Measurements from ENCODE around the gene ING5. TPM values are rescaled to one million over a fixed set of nuclear protein-coding genes. Genes with fewer than 3 reads are reported as not detected.

ING5 gene
- total RNA-seq, 1 donor from 2014 or later, result 56.9 TPM

DNA sequence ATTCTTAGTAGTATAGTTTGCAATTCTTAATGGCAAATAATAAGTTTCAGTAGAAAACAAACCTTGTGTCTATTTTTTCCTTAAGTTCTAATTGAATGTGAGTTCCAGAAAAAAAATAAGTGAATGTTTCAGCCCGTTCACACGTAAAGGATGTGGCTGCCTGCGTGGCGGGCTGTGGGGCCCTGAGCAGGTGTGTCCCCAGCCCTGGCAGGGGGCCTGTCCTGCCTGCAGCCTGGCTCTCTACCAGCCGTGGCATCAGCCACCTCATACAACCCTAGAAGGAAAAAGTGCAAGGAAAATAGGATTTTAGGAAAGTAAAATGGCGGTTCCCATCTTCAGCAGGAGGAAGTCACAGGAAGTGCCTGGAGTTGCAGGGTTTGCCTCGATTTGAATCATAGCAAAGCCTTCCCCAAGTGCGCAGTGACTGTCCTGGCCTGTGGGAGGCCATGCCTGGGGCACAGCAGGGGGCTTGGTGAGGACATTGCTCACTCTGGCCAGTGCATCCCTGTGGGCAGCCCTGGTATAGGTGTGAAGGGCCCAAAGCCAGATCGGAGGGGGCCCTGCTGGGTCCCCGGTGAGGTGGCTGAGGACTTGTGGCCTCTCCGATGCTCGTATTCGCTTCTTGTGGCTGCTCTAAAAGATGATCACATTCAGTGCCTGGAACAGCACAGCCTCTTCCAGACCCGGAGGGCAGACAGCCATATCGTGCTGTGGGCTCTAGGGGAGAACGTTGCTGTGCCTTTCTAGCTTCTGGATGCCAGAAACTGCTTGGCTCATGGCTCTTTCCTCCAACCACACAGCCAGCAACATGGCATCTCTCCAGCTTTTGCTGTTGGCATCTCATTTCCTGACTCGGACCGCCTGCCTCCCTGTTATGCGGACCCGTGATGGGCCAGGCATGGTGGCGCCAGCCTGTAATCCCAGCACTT lies 27.8 kb upstream of the ING5 start:
- Mint-ChIP-seq H3K9me3 (no peaks in the 10 kb centered on the region), H3K4me3 (no peak overlapping the region), H3K36me3 (peaks cover 10% of the 10 kb centered on the region), H3K27ac (no peak overlapping the region), H3K4me1 (no peaks in the 10 kb centered on the region), H3K27me3 (ENCODE audit: low read depth) (no peaks in the 10 kb centered on the region)
- DNase-seq (ENCODE audit: low spot score in 2 of 2, unreplicated experiment in 2 of 2), result no peak
- TF ChIP-seq CTCF (IDR thresholded peaks at IDR 0.05; ENCODE audit: unreplicated experiment), result no peak

- H3K4me1 Mint-ChIP-seq, result no peaks in the 10 kb centered on the region
- H3K27me3 Mint-ChIP-seq (ENCODE audit: low read depth), result no peaks in the 10 kb centered on the region
- peaks cover 17% of the 10 kb centered on the region for H3K36me3 Mint-ChIP-seq
- no peak for TF ChIP-seq CTCF (IDR thresholded peaks at IDR 0.05; ENCODE audit: unreplicated experiment)
- no peak for DNase-seq (ENCODE audit: low spot score in 2 of 2, unreplicated experiment in 2 of 2)
- no peak overlapping the region for H3K4me3 Mint-ChIP-seq
- H3K27ac Mint-ChIP-seq, result no peak overlapping the region
- H3K9me3 Mint-ChIP-seq, result no peaks in the 10 kb centered on the region
Measured at GRCh38 chr2:241675885-241676284, 26.0 kb upstream of the ING5 start.

DNA sequence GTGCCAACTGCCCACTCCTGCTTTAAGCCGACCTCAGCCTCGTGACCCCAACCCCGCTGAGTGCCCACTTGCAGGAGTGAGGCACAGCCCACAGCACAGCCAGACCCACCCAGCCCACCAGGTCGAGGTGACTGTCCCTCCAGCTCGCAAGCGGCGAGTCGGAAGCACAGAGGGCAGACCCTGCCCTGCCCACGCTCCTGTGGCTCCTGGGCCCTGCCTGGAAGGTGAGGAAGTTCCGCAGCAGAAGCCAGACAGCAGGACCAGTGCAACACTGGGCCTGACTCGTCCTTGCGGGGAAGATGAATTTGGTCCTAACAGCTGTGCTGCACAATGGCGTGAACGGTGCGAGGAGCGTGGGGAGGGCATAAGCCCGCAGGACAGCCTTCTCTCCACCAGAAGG lies 25.2 kb upstream of the ING5 start:
- H3K4me3 Mint-ChIP-seq, result no peak overlapping the region
- DNase-seq (ENCODE audit: low spot score in 2 of 2, unreplicated experiment in 2 of 2), result no peak
- peaks cover 17% of the 10 kb centered on the region for H3K36me3 Mint-ChIP-seq
- no peaks in the 10 kb centered on the region for H3K9me3 Mint-ChIP-seq
- no peaks in the 10 kb centered on the region for H3K4me1 Mint-ChIP-seq
- no peak overlapping the region for H3K27ac Mint-ChIP-seq
- no peaks in the 10 kb centered on the region for H3K27me3 Mint-ChIP-seq (ENCODE audit: low read depth)
- TF ChIP-seq CTCF (IDR thresholded peaks at IDR 0.05; ENCODE audit: unreplicated experiment), result no peak

DNA sequence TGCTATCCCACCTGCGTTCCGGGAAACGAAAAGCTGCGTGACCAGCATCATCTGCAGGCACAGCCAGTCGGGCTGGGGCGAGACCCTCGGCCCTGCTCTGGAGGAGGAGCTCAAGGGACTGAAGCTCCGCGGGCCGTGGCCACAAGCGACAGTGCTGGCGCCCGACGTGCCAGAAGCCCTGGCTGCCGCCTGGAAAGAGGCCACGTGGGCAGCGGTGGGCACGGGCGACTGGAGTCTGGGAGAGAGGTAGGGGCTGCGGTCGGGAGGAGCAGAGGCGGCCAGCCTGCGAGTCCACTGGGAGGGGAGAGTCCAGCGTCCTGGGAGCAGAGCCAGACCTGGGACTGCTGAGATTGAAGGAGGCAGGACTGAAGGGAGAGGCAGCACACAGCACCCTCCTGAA lies 24.4 kb upstream of the ING5 start:
- H3K4me1 Mint-ChIP-seq, result no peaks in the 10 kb centered on the region
- H3K4me3 Mint-ChIP-seq, result no peak overlapping the region
- no peak for DNase-seq (ENCODE audit: low spot score in 2 of 2, unreplicated experiment in 2 of 2)
- no peak for TF ChIP-seq CTCF (IDR thresholded peaks at IDR 0.05; ENCODE audit: unreplicated experiment)
- H3K9me3 Mint-ChIP-seq, result no peaks in the 10 kb centered on the region
- H3K36me3 Mint-ChIP-seq, result peaks cover 20% of the 10 kb centered on the region
- H3K27me3 Mint-ChIP-seq (ENCODE audit: low read depth), result no peaks in the 10 kb centered on the region
- H3K27ac Mint-ChIP-seq, result no peak overlapping the region

DNA sequence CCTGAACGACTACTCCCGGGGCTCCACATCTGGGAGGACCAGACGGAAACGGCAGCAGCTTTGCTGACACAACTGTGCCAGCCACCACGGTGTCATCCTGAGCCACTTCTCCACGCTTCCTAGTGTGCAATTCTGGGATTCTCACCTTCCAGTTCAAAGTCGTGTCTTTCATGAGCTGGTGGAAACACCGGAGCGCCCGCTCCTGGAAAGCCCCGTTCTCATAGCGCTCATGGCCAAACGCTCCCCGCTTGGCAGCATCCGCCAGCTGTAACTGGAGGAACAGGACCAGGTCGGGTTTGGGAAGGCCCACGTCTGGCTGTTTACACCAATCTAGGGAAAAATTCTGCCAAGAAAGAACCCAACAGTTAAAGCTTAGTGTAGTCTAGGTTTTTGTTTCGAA lies 23.5 kb upstream of the ING5 start:
- Mint-ChIP-seq H3K27me3 (ENCODE audit: low read depth) (no peaks in the 10 kb centered on the region), H3K4me3 (no peak overlapping the region), H3K9me3 (no peaks in the 10 kb centered on the region), H3K36me3 (peaks cover 20% of the 10 kb centered on the region), H3K27ac (no peak overlapping the region), H3K4me1 (no peaks in the 10 kb centered on the region)
- no peak for DNase-seq (ENCODE audit: low spot score in 2 of 2, unreplicated experiment in 2 of 2)
- TF ChIP-seq CTCF (IDR thresholded peaks at IDR 0.05; ENCODE audit: unreplicated experiment), result no peak
